ENCODE data around the gene STARD3NL. TPM values are rescaled to one million over a fixed set of nuclear protein-coding genes. Genes with fewer than 3 reads are reported as not detected.
"Not testable (repeated sequence)": the region's sequence is repeated elsewhere in the genome, so short reads cannot be mapped to it uniquely, and the experiment has no call there.

STARD3NL gene
- total and polyA plus RNA-seq, 2 donors, result 28.8 to 34.0 TPM

DNA sequence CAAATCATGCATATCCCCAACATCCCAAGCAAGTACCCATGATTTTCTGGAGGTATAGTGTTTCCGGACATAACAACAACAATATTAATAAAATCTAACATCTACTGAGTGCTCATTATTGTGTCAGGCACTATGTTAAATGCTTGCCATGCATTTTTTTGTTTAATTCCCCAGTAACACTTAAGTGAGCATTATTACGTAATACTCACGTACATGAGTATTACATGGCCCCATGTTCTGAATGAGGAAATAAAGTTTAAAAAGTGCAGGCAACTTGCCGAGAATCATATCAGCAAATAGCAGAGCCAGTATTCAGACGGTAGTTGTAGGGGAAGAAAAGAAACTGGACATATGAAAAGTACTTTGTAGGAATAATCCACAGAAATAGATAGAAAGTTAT is 65.3 kb downstream of the STARD3NL start:
- DNase-seq (ENCODE audit: low read depth in 6 of 9, low spot score in 9 of 9); H3K9me3 ChIP-seq (ENCODE audit: control insufficient read depth in 2 of 2, insufficient read depth in 1 of 2, low read length in 1 of 2); H3K27ac ChIP-seq (ENCODE audit: low read depth in 1 of 2, low read length in 1 of 2); H3K27me3 ChIP-seq (ENCODE audit: control insufficient read depth in 2 of 2, insufficient read depth in 1 of 2, low read length in 1 of 2); H3K4me3 ChIP-seq (ENCODE audit: low read length in 2 of 2); H3K4me1 ChIP-seq (ENCODE audit: control insufficient read depth in 2 of 2, insufficient read depth in 2 of 2, low read length in 2 of 2); H3K36me3 ChIP-seq (ENCODE audit: control insufficient read depth in 2 of 2, insufficient read depth in 2 of 2, low read length in 1 of 2): not testable (repeated sequence)
- 90% methylated on average over 5 of the region's 5 CpGs for WGBS

DNA sequence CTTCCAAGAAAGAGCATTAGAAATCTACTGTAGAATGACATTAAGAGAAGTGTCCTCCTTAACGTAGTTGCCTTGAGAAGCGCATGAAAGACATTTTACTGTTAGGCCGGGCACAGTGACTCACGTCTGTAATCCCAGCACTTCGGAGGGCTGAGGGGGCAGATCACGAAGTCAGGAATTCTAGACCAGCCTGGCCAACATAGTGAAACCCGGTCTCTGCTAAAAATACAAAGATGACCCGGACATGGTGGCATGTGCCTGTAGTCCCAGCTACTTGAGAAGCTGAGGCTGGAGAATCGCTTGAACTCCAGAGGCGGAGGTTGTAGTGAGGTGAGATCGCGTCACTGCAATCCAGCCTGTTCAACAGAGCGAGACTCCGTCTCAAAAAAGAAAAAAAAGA is 66.5 kb downstream of the STARD3NL start:
- Histone ChIP-seq H3K9me3 (ENCODE audit: control insufficient read depth in 2 of 2, insufficient read depth in 1 of 2, low read length in 1 of 2) (no peaks in the 10 kb centered on the region), H3K4me3 (ENCODE audit: low read length in 2 of 2) (no peak overlapping the region), H3K36me3 (ENCODE audit: control insufficient read depth in 2 of 2, insufficient read depth in 2 of 2, low read length in 1 of 2) (peaks cover 0 to 8% of the 10 kb centered on the region in 2 donors), H3K27ac (ENCODE audit: low read depth in 1 of 2, low read length in 1 of 2) (no peak overlapping the region), H3K4me1 (ENCODE audit: control insufficient read depth in 2 of 2, insufficient read depth in 2 of 2, low read length in 2 of 2) (no peaks in the 10 kb centered on the region), H3K27me3 (ENCODE audit: control insufficient read depth in 2 of 2, insufficient read depth in 1 of 2, low read length in 1 of 2) (no peaks in the 10 kb centered on the region)
- no peak for DNase-seq (ENCODE audit: low read depth in 6 of 9, low spot score in 9 of 9)
- 95% methylated on average over 14 of the region's 14 CpGs for whole genome bisulfite sequencing

DNA sequence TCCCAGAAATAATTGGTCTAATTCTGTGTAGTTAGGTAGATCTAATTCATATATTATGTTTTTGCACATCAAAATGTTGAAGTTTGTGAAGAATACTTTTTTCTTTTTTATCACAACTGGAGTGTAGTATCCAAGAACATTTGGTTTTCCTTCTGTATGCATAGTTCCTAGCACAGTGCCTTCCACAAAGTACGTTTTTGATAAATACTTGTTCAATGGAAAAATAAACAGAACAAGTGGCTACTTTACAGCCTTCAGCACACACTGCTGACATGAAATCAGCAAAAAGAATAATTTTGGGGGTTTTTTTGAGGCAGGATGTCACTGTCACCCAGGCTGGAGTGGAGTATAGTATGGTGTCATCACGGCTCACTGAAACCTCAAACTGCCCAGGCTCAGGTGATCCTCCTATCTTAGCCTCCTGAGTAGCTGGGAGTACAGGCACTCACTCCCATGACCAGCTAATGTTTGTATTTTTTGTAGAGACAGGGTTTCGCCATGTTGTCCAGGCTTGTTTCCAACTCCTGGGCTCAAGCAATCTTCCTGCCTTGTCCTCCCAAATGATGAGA is 67.4 kb downstream of the STARD3NL start:
- DNase-seq (ENCODE audit: low read depth in 6 of 9, low spot score in 9 of 9), result no peak
- Histone ChIP-seq H3K9me3 (ENCODE audit: control insufficient read depth in 2 of 2, insufficient read depth in 1 of 2, low read length in 1 of 2) (no peaks in the 10 kb centered on the region), H3K27ac (ENCODE audit: low read depth in 1 of 2, low read length in 1 of 2) (no peak overlapping the region), H3K27me3 (ENCODE audit: control insufficient read depth in 2 of 2, insufficient read depth in 1 of 2, low read length in 1 of 2) (no peaks in the 10 kb centered on the region), H3K4me1 (ENCODE audit: control insufficient read depth in 2 of 2, insufficient read depth in 2 of 2, low read length in 2 of 2) (no peaks in the 10 kb centered on the region), H3K36me3 (ENCODE audit: control insufficient read depth in 2 of 2, insufficient read depth in 2 of 2, low read length in 1 of 2) (peaks cover 0 to 8% of the 10 kb centered on the region in 2 donors), H3K4me3 (ENCODE audit: low read length in 2 of 2) (no peak overlapping the region)
- WGBS, result 72% methylated on average over 3 of the region's 3 CpGs

DNA sequence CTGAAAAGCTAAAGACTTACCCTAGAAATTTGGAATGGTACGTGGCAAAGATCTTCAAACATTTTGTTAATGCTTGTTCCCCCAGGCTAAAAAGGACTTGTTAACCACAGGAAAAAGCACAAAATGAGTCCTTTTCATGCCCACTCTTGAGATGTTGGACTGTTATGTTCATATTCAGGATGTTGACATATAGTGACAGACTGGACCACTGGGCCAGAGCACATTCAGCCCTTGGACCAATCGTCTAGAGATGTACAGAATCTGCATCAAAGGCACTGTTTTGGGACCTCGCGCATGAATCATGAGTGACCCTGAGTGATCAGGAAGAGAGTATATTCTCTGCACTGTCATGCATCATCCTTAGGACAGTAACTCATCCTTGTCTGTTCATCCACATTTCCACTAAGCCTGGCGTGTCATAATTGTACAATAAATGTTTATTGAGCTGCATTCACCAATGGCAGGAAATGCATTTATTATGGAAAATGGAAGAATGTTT is 70.1 kb downstream of the STARD3NL start:
- Histone ChIP-seq H3K27me3 (ENCODE audit: control insufficient read depth in 2 of 2, insufficient read depth in 1 of 2, low read length in 1 of 2) (no peaks in the 10 kb centered on the region), H3K27ac (ENCODE audit: low read depth in 1 of 2, low read length in 1 of 2) (no peak overlapping the region), H3K36me3 (ENCODE audit: control insufficient read depth in 2 of 2, insufficient read depth in 2 of 2, low read length in 1 of 2) (peaks cover 0 to 8% of the 10 kb centered on the region in 2 donors), H3K4me1 (ENCODE audit: control insufficient read depth in 2 of 2, insufficient read depth in 2 of 2, low read length in 2 of 2) (no peaks in the 10 kb centered on the region), H3K4me3 (ENCODE audit: low read length in 2 of 2) (no peak overlapping the region), H3K9me3 (ENCODE audit: control insufficient read depth in 2 of 2, insufficient read depth in 1 of 2, low read length in 1 of 2) (no peaks in the 10 kb centered on the region)
- WGBS, result 85% methylated on average over 5 of the region's 5 CpGs
- DNase-seq (ENCODE audit: low read depth in 6 of 9, low spot score in 9 of 9), result no peak

DNA sequence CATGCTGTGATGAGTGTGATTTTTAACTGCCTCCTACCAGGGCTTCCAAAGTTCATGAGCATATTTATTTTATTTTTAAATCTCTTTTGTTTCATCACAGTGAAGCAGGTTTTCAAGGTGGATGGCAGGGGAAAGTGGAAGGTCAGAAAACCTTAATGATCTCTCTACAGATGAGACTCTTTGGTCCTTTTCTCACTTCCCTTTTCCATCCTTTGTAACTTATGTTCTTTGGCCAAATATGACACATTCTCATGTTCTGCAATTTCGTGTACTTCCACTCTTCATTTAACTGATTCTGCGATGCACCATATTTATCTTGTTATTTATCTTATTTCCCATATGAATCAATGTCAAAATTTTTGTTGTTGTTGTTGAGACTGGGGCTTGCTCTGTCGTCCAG is 71.8 kb downstream of the STARD3NL start:
- not testable (repeated sequence) for H3K4me3 ChIP-seq (ENCODE audit: low read length in 2 of 2); H3K9me3 ChIP-seq (ENCODE audit: control insufficient read depth in 2 of 2, insufficient read depth in 1 of 2, low read length in 1 of 2); DNase-seq (ENCODE audit: low read depth in 6 of 9, low spot score in 9 of 9); H3K4me1 ChIP-seq (ENCODE audit: control insufficient read depth in 2 of 2, insufficient read depth in 2 of 2, low read length in 2 of 2); H3K27me3 ChIP-seq (ENCODE audit: control insufficient read depth in 2 of 2, insufficient read depth in 1 of 2, low read length in 1 of 2); H3K36me3 ChIP-seq (ENCODE audit: control insufficient read depth in 2 of 2, insufficient read depth in 2 of 2, low read length in 1 of 2); H3K27ac ChIP-seq (ENCODE audit: low read depth in 1 of 2, low read length in 1 of 2)
- WGBS, result 62% methylated on average over 3 of the region's 3 CpGs

DNA sequence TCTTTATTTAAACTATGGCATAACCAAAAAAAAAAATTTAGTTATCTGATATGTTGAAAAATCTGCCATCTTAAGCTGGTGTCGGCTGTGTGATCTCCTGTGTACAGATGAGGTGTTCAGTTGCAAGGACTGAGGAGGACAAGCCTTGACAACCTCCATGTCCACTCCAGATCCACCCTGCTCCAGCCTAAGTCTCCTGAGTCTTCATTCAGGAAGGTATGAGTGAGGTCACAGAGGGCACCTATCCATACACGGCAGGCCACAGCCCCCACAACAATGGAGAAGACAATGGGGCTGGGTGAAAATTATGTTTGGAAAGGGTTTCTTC is 79.3 kb downstream of the STARD3NL start:
- no peak for DNase-seq (ENCODE audit: low read depth in 6 of 9, low spot score in 9 of 9)
- H3K27ac ChIP-seq (ENCODE audit: low read depth in 1 of 2, low read length in 1 of 2), result no peak overlapping the region
- H3K4me3 ChIP-seq (ENCODE audit: low read length in 2 of 2), result no peak overlapping the region
- peaks cover 0 to 6% of the 10 kb centered on the region in 2 donors for H3K36me3 ChIP-seq (ENCODE audit: control insufficient read depth in 2 of 2, insufficient read depth in 2 of 2, low read length in 1 of 2)
- no peaks in the 10 kb centered on the region for H3K9me3 ChIP-seq (ENCODE audit: control insufficient read depth in 2 of 2, insufficient read depth in 1 of 2, low read length in 1 of 2)
- H3K27me3 ChIP-seq (ENCODE audit: control insufficient read depth in 2 of 2, insufficient read depth in 1 of 2, low read length in 1 of 2), result no peaks in the 10 kb centered on the region
- 39% methylated on average over 2 of the region's 2 CpGs for WGBS
- peaks cover 0 to 13% of the 10 kb centered on the region in 2 donors for H3K4me1 ChIP-seq (ENCODE audit: control insufficient read depth in 2 of 2, insufficient read depth in 2 of 2, low read length in 2 of 2)

DNA sequence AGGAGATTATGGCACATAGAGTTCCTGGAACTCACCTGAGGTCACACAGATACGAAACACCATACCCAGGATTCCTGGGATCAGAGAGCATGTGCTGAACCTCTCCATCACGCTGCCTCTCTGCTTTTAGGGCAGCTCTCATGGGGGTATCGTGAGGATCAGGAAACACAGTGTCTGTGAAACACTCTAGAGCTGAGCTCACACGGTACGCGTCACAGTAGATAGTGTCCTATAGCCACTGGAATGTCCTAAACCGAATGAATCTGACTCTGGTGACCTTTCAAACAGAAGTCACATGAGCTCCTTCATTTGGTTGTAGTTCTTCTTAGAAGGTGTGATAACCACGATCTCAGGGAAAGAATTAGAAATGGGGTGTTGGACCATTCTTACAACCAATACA is 81.1 kb downstream of the STARD3NL start:
- DNase-seq (ENCODE audit: low read depth in 6 of 9, low spot score in 9 of 9); H3K36me3 ChIP-seq (ENCODE audit: control insufficient read depth in 2 of 2, insufficient read depth in 2 of 2, low read length in 1 of 2); H3K9me3 ChIP-seq (ENCODE audit: control insufficient read depth in 2 of 2, insufficient read depth in 1 of 2, low read length in 1 of 2); H3K4me3 ChIP-seq (ENCODE audit: low read length in 2 of 2); H3K27me3 ChIP-seq (ENCODE audit: control insufficient read depth in 2 of 2, insufficient read depth in 1 of 2, low read length in 1 of 2); H3K27ac ChIP-seq (ENCODE audit: low read depth in 1 of 2, low read length in 1 of 2): not testable (repeated sequence)
- WGBS, result 88% methylated on average over 8 of the region's 8 CpGs
- H3K4me1 ChIP-seq (ENCODE audit: control insufficient read depth in 2 of 2, insufficient read depth in 2 of 2, low read length in 2 of 2), result peaks cover 0 to 13% of the 10 kb centered on the region in 2 donors

DNA sequence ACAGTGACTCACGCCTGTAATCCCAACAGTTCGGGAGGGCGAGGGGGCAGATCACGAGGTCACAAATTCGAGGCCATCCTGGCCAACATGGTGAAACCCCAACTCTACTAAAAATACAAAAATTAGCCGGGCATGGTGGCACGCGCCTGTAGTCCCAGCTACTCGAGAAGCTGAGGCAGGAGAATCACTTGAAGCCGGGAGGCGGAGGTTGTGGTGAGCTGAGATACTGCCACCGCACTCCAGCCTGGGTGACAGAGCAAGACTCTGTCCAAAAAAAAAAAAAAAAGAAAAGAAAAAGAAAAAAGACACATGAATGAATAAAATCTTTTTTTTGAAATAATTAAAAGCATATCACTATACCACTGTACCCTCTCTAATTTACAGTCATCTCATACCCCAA is 83.6 kb downstream of the STARD3NL start:
- peaks cover 0 to 12% of the 10 kb centered on the region in 2 donors for H3K4me1 ChIP-seq (ENCODE audit: control insufficient read depth in 2 of 2, insufficient read depth in 2 of 2, low read length in 2 of 2)
- WGBS, result 83% methylated on average over 12 of the region's 12 CpGs
- not testable (repeated sequence) for H3K9me3 ChIP-seq (ENCODE audit: control insufficient read depth in 2 of 2, insufficient read depth in 1 of 2, low read length in 1 of 2); H3K36me3 ChIP-seq (ENCODE audit: control insufficient read depth in 2 of 2, insufficient read depth in 2 of 2, low read length in 1 of 2); H3K27ac ChIP-seq (ENCODE audit: low read depth in 1 of 2, low read length in 1 of 2); H3K27me3 ChIP-seq (ENCODE audit: control insufficient read depth in 2 of 2, insufficient read depth in 1 of 2, low read length in 1 of 2); H3K4me3 ChIP-seq (ENCODE audit: low read length in 2 of 2); DNase-seq (ENCODE audit: low read depth in 6 of 9, low spot score in 9 of 9)

DNA sequence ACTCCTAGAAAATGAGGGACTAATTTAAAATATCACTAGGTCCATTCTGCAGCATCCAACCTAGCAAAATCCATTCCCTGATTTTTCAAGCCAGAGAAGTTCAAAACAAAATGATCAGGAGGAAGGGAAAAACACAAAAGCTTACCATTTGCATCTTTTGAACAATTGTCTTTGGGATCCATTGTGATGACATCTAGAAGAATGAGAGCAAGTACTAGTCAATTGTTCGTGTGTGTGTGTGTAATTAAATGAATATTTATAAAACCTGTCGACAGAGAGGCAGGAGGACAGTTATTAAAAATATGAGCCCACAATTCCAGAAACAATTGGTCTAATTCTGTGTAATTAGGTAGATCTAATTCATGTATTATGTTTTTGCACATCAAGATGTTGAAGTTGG is 84.0 kb downstream of the STARD3NL start:
- not testable (repeated sequence) for DNase-seq (ENCODE audit: low read depth in 6 of 9, low spot score in 9 of 9); H3K36me3 ChIP-seq (ENCODE audit: control insufficient read depth in 2 of 2, insufficient read depth in 2 of 2, low read length in 1 of 2); H3K9me3 ChIP-seq (ENCODE audit: control insufficient read depth in 2 of 2, insufficient read depth in 1 of 2, low read length in 1 of 2); H3K27ac ChIP-seq (ENCODE audit: low read depth in 1 of 2, low read length in 1 of 2); H3K4me3 ChIP-seq (ENCODE audit: low read length in 2 of 2); H3K27me3 ChIP-seq (ENCODE audit: control insufficient read depth in 2 of 2, insufficient read depth in 1 of 2, low read length in 1 of 2); H3K4me1 ChIP-seq (ENCODE audit: control insufficient read depth in 2 of 2, insufficient read depth in 2 of 2, low read length in 2 of 2)
- 78% methylated on average over 2 of the region's 2 CpGs for WGBS

DNA sequence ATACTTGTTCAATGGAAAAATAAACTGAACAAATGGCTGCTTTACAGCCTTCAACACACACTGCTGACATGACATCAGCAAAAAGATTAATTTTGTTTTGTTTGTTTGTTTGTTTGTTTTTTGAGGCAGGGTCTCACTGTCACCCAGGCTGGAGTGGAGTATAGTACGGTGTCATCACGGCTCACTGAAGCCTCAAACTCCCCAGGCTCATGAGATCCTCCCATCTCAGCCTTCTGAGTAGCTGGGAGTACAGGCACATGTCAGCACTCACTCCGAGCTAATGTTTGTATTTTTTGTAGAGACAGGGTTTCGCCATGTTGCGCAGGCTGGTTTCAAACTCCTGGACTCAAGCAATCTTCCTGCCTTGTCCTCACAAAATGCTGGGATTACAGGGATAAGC is 84.5 kb downstream of the STARD3NL start:
- no peaks in the 10 kb centered on the region for H3K9me3 ChIP-seq (ENCODE audit: control insufficient read depth in 2 of 2, insufficient read depth in 1 of 2, low read length in 1 of 2)
- H3K27me3 ChIP-seq (ENCODE audit: control insufficient read depth in 2 of 2, insufficient read depth in 1 of 2, low read length in 1 of 2), result no peaks in the 10 kb centered on the region
- peaks cover 0 to 5% of the 10 kb centered on the region in 2 donors for H3K4me1 ChIP-seq (ENCODE audit: control insufficient read depth in 2 of 2, insufficient read depth in 2 of 2, low read length in 2 of 2)
- DNase-seq (ENCODE audit: low read depth in 6 of 9, low spot score in 9 of 9), result no peak
- 74% methylated on average over 5 of the region's 5 CpGs for WGBS
- no peak overlapping the region for H3K27ac ChIP-seq (ENCODE audit: low read depth in 1 of 2, low read length in 1 of 2)
- no peak overlapping the region for H3K4me3 ChIP-seq (ENCODE audit: low read length in 2 of 2)
- H3K36me3 ChIP-seq (ENCODE audit: control insufficient read depth in 2 of 2, insufficient read depth in 2 of 2, low read length in 1 of 2), result peaks cover 0 to 6% of the 10 kb centered on the region in 2 donors
